Mucosa of rectum (tissue), 2 donors: ENCODE results near the gene SLC25A14.
A peak's percentile ranks its signal among the peaks of the same experiment; 100 is the strongest.

Source experiments
- H3K27ac ChIP-seq, 2 donors: one replicate each; pipeline ENCODE4 v1.7.0; 2013; ENCODE audit warnings: inconsistent platforms in 2 of 2, low read depth in 2 of 2, low read length in 2 of 2
- H3K27me3 ChIP-seq, 2 donors: one replicate each; pipeline ENCODE4 v1.7.0; 2013; ENCODE audit warnings: low read length in 2 of 2; ENCODE audit not compliant: control insufficient read depth in 2 of 2, insufficient read depth in 2 of 2
- H3K36me3 ChIP-seq, 2 donors: one replicate each; pipeline ENCODE4 v1.7.0; 2013; ENCODE audit warnings: low read length in 2 of 2; ENCODE audit not compliant: control insufficient read depth in 2 of 2, insufficient read depth in 2 of 2
- H3K4me1 ChIP-seq, 2 donors: one replicate each; pipeline ENCODE4 v1.7.0; 2013; ENCODE audit warnings: low read length in 2 of 2, mild to moderate bottlenecking in 1 of 2; ENCODE audit not compliant: control insufficient read depth in 2 of 2, insufficient read depth in 2 of 2
- H3K4me3 ChIP-seq, 2 donors: one replicate each; pipeline ENCODE4 v1.7.0; 2013; ENCODE audit warnings: low read length in 2 of 2
- H3K9ac ChIP-seq, 2 donors: one replicate each; pipeline ENCODE4 v1.7.0; 2013; ENCODE audit warnings: low read length in 2 of 2, low read depth in 1 of 2, mild to moderate bottlenecking in 1 of 2
- H3K9me3 ChIP-seq, 2 donors: one replicate each; pipeline ENCODE4 v1.7.0; 2013; ENCODE audit warnings: low read length in 2 of 2; ENCODE audit not compliant: control insufficient read depth in 2 of 2
- donor health status: healthy.
- donor health status: Normal muscosa, but diverticular disease.

Gene SLC25A14

GRCh38 chrX:130376077-130376476 is 36.4 kb downstream of the SLC25A14 start:
- Histone ChIP-seq H3K27me3 (no peaks in the 10 kb centered on the region), H3K36me3 (peaks cover 0 to 2% of the 10 kb centered on the region in 2 donors), H3K4me1 (no peaks in the 10 kb centered on the region), H3K4me3 (no peak overlapping the region), H3K9ac (no peak overlapping the region), H3K27ac (no peak overlapping the region), H3K9me3 (no peaks in the 10 kb centered on the region)

DNA sequence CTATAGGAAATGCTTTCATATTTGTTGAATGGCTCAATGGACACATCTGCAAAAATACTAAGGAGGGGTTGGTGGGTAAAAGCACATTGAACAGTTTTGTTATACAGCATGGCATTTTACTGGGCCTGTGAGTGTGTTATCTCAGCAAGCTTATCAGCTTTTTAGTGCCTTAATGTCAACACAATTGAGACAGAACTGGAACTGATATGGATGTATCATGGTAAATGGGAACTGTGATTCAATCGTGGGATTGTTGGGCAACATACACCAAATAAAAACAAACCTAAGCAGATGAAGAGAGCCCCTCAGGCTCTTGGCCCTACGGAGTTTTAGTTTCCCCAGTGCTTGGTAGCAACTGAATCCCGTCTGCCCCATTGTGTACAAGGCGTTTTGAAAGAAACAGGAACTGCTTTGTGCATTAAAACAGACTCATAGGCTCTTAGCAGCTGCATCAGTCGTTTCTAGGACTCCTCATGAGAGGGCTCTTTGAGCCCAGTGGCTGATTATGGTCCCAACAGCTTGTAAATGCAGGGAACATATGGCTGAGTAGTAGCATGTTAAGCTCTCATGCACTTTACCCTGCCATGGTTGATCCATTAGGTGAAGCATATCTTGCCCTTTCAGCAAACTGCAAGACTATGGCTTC is 38.4 kb downstream of the SLC25A14 start:
- H3K9ac ChIP-seq = no peak overlapping the region
- H3K27me3 ChIP-seq = no peaks in the 10 kb centered on the region
- no peak overlapping the region for H3K4me3 ChIP-seq

GRCh38 chrX:130385520-130385919 is 45.8 kb downstream of the SLC25A14 start, which contains the start of gene GPR119:
Gene GPR119, minus strand, starts transcription at chrX:130385674. Its CDS starts 227 bp downstream, at chrX:130385447.
- Histone ChIP-seq H3K4me3 (no peak within 1 kb of the TSS), H3K9me3 (no peaks in the 10 kb centered on the region), H3K9ac (no peak within 1 kb of the TSS), H3K4me1 (no peaks in the 10 kb centered on the region), H3K36me3 (no peaks in the 10 kb centered on the region), H3K27ac (no peak within 1 kb of the TSS), H3K27me3 (peaks cover 3 to 6% of the 10 kb centered on the region in 2 donors)

More for the DNA sequence above, 38.4 kb downstream of the SLC25A14 start:
- H3K36me3 ChIP-seq = no peaks in the 10 kb centered on the region
- no peaks in the 10 kb centered on the region for H3K4me1 ChIP-seq
- H3K9me3 ChIP-seq = no peaks in the 10 kb centered on the region
- no peak overlapping the region for H3K27ac ChIP-seq

GRCh38 chrX:130386408-130386808 is 46.7 kb downstream of the SLC25A14 start:
- Histone ChIP-seq H3K36me3 (no peaks in the 10 kb centered on the region), H3K27me3 (peaks cover 3 to 6% of the 10 kb centered on the region in 2 donors), H3K27ac (no peak overlapping the region)

DNA sequence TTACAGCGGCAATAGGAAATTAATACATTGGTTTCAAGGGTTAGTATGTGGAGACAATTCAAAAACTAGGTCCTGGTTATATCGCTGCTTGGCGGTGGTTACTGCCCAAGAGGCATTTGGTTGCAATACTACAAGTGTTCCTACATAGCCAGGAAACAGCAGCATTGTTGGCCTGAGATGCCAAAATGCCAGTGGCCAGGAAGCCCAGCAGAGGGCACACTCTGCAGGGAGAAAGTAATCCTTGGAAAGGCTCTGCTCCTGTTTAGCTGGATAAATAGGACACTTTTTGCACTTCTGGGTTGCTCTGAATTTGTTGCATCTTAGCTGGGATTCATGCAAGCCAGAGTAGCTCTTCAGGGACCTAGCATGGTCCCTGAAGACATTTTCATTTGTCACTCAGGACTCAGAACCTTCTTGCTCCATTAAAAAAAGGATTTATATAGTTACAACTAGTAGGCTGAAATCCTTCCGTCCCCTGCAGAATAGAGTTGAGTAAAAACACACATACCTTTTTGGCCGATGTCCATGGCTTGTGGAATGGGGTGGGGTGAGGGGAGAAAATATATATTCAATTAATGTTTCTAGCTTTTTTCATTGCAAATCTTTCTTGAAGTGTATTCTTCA is 53.8 kb downstream of the SLC25A14 start:
- Histone ChIP-seq H3K27me3 (peaks cover 5 to 13% of the 10 kb centered on the region in 2 donors), H3K27ac (no peak overlapping the region), H3K9me3 (no peaks in the 10 kb centered on the region), H3K36me3 (no peaks in the 10 kb centered on the region), H3K4me3 (no peak overlapping the region), H3K9ac (no peak overlapping the region), H3K4me1 (no peaks in the 10 kb centered on the region)

More at GRCh38 chrX:130386408-130386808, 46.7 kb downstream of the SLC25A14 start:
- no peak overlapping the region for H3K4me3 ChIP-seq
- H3K9me3 ChIP-seq = no peaks in the 10 kb centered on the region
- no peaks in the 10 kb centered on the region for H3K4me1 ChIP-seq
- H3K9ac ChIP-seq = no peak overlapping the region

GRCh38 chrX:130395341-130395740 is 55.6 kb downstream of the SLC25A14 start:
- no peaks in the 10 kb centered on the region for H3K9me3 ChIP-seq
- no peak overlapping the region for H3K4me3 ChIP-seq
- H3K4me1 ChIP-seq = no peaks in the 10 kb centered on the region
- no peaks in the 10 kb centered on the region for H3K36me3 ChIP-seq
- H3K9ac ChIP-seq = no peak overlapping the region
- H3K27ac ChIP-seq = no peak overlapping the region
- H3K27me3 ChIP-seq = peaks cover 11 to 13% of the 10 kb centered on the region in 2 donors

DNA sequence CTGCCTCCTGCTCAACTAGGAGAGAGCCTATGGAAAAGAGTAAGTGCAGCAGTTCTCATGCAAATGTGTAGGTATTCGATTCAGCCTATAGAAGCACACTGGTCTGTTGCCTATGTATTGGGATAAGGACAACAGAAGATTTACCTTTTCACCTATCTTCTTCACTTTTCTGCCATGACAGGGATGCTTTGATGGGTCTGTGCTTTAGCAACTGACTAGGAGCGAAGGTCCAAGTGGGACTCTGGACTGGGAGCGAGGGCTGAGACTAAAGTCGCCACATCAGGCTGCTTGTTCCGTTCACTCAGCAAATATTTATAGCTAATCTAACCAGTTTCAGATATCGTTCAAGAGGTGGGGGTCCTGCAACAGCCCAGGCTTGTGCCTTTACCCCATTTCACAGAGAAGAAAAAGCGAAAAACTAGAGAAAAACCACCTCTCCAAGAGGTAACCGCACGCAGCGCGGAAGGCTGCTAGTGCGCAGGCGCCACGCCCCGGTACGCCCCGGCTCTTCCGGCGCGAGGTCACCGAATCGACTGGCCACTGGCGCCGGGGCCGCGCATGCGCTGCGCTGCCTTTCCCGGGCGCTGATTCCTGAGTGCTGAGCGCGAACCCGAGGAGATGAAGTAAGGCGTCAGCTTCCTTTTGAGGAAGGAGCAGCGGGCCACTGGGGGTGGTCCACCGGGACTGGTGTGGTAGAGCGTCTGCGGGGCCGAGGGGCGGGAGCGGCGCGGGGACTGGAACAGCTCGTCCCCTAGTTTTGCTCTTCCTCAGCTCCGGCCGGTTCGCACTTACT is 61.9 kb downstream of the SLC25A14 start, which contains the start of gene RBMX2:
Gene RBMX2, plus strand, starts transcription at position 573 of the 793 bp plus-strand sequence. Its CDS starts 46 bp downstream, at position 619.
- Histone ChIP-seq H3K9ac (peak within 1 kb of the TSS; percentile 55 to 74), H3K27me3 (peaks cover 0 to 6% of the 10 kb centered on the region in 2 donors), H3K4me3 (peak within 1 kb of the TSS; percentile 80 to 90), H3K36me3 (peaks cover 0 to 6% of the 10 kb centered on the region in 2 donors), H3K27ac (peak within 1 kb of the TSS; percentile 30 to 77), H3K4me1 (peaks cover 3 to 4% of the 10 kb centered on the region in 2 donors), H3K9me3 (no peaks in the 10 kb centered on the region)

DNA sequence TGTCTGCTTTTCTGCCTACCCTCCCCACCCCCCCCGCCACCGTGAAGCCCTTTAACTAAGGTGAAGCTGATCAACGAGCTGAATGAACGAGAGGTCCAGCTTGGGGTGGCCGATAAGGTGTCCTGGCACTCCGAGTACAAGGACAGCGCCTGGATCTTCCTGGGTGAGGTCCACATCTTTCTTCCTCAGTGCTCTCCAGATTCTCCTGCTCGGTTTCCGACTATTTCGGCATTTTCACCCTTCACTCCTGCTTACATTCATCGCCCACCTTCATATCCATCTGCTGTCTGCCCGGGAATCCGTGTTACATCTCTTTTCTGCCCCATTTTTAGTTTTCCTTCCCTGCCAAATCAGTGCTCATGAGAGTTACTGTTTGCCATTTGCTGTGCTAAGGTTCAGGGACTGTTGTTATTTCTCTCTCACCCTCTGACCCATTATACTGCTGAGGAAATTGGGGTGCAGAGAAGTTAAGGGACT is 62.5 kb downstream of the SLC25A14 start:
- H3K27me3 ChIP-seq = peaks cover 0 to 6% of the 10 kb centered on the region in 2 donors
- H3K4me3 ChIP-seq = peak overlapping the region; percentile 80 to 90
- no peaks in the 10 kb centered on the region for H3K9me3 ChIP-seq
- H3K36me3 ChIP-seq = peaks cover 0 to 6% of the 10 kb centered on the region in 2 donors
- H3K27ac ChIP-seq = peak overlapping the region in 1 of 2 donors; percentile 77
- peaks cover 3 to 4% of the 10 kb centered on the region in 2 donors for H3K4me1 ChIP-seq
- peak overlapping the region; percentile 55 to 68 for H3K9ac ChIP-seq

- H3K4me3 ChIP-seq = no peak overlapping the region
- no peak overlapping the region for H3K27ac ChIP-seq
- H3K36me3 ChIP-seq = peaks cover 11 to 20% of the 10 kb centered on the region in 2 donors
- no peaks in the 10 kb centered on the region for H3K27me3 ChIP-seq
- no peaks in the 10 kb centered on the region for H3K9me3 ChIP-seq
- no peak overlapping the region for H3K9ac ChIP-seq
- H3K4me1 ChIP-seq = no peaks in the 10 kb centered on the region
These were observed 73.7 kb downstream of the SLC25A14 start for GRCh38 chrX:130413415-130413814.
